ENCODE measurements around the gene MAST4.

DNA sequence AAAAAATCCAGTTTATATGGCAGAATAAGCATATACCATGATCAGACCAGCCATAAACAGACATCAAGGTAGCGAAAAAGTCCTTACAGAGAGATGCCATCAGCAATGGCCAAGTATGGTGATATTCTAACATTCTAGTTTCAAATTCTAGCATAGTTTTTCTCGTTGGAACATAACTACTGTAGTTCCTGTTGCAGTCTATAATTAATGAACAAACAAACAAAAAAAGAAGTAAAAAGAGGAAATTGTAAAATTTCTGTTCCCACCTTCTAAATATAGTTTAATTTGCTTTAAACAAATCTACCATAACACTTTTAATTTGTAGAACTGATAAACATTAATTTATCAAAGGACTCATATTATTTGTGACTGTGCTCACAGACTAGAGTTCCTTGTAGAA is 610.3 kb downstream of the MAST4 start:
- TF ChIP-seq, protein P1, sequence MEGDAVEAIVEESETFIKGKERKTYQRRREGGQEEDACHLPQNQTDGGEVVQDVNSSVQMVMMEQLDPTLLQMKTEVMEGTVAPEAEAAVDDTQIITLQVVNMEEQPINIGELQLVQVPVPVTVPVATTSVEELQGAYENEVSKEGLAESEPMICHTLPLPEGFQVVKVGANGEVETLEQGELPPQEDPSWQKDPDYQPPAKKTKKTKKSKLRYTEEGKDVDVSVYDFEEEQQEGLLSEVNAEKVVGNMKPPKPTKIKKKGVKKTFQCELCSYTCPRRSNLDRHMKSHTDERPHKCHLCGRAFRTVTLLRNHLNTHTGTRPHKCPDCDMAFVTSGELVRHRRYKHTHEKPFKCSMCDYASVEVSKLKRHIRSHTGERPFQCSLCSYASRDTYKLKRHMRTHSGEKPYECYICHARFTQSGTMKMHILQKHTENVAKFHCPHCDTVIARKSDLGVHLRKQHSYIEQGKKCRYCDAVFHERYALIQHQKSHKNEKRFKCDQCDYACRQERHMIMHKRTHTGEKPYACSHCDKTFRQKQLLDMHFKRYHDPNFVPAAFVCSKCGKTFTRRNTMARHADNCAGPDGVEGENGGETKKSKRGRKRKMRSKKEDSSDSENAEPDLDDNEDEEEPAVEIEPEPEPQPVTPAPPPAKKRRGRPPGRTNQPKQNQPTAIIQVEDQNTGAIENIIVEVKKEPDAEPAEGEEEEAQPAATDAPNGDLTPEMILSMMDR (IDR thresholded peaks at IDR 0.05; ENCODE audit: low read depth, low read length, poor library complexity, severe bottlenecking), result no peak
- TF ChIP-seq EZH2phosphoT487 (IDR thresholded peaks at IDR 0.05; ENCODE audit: borderline replicate concordance, low read length), result no peak

Data from DOHH2 (cell line).